DMS79 (cell line): ENCODE measurements around the gene HES4.
"Not testable (repeated sequence)": the region's sequence is repeated elsewhere in the genome, so short reads cannot be mapped to it uniquely, and the experiment has no call there.

Experiments used
- DNase-seq: peaks from one replicate; lab custom pipeline; 2025; lab: John Stamatoyannopoulos, UW

The HES4 gene

GRCh38 chr1:1033009-1033587, 33.2 kb upstream of the HES4 start:
- DNase-seq, result peak; percentile 89

DNA sequence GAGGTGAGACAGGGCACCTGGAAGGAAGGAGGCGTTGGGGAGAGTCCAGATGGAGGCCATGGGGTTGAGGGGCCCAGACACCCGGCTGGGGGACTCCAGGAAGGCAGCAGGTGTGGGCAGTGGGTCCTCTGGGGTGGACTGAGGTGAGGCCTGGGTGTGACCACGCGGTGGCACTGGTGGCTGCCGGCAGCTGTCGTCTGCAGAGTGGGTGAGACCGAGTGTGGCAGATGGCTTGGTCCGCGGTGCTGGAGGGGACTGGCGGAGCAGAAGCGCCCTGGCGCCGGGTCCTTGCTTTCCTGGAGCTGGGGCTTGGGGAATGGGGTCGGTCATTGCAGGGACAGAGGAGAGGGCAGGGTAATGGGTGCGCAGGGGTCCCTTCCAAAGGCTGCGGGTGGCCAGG, 32.5 kb upstream of the HES4 start:
- no peak for DNase-seq

DNA sequence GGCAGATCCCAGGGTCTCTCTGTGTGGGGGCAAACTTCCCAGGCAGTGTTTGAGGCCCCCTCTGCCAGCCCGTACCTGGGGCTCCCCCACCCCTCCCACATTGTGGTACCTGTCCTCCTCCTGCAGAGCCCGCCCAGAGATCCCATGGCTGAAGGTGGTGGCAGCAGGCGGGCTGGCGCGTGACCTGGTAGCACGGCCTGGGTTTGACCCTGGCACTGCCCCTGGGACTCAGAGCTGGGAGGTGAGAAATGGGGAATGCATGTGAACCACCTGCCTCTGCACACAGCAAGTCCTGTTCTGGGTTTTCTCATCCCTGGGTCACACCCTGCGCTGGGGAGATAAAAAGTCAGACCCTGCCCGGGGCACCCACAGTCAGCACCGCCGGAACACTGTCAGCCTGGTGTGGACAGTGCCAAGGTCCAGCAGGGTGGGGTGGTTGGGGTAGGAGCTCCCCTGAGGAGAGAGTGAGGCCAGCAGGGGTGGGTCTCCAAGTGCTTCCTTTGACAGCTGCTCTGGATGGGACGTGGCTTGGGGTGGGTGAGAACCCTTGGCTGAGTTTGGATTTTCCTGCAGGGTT, 31.9 kb upstream of the HES4 start:
- no peak for DNase-seq

DNA sequence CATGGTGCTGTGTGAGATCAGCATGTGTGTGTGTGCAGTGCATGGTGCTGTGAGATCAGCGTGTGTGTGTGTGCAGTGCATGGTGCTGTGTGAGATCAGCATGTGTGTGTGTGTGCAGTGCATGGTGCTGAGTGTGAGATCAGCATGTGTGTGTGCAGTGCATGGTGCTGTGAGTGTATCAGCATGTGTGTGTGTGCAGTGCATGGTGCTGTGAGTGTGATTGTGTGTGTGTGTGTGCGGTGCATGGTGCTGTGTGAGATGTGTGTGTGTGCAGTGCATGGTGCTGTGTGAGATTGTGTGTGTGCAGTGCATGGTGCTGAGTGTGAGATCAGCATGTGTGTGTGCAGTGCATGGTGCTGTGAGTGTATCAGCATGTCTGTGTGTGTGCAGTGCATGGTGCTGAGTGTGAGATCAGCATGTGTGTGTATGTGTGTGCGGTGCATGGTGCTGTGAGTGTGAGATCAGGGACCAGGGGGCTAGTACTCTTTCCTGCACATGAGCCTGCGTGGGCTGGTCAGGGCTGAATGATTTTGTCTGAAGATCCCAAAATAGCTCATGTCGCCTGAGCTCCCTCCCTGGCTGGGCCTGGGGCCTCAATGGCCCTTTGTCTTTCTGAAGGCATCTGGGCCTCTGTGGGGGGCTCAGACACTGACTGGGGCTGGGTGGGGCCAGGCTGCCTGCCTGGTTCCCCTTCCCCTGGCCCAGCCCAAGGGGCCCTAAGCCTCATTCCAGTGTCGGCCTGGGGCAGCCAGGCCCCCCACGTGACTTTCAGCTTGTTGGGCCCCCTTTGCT, 31.2 kb upstream of the HES4 start:
- DNase-seq, result not testable (repeated sequence)

GRCh38 chr1:1027791-1028190, 27.9 kb upstream of the HES4 start:
- DNase-seq, result no peak

- no peak for DNase-seq
These were observed 26.9 kb upstream of the HES4 start for GRCh38 chr1:1026599-1027413.

DNA sequence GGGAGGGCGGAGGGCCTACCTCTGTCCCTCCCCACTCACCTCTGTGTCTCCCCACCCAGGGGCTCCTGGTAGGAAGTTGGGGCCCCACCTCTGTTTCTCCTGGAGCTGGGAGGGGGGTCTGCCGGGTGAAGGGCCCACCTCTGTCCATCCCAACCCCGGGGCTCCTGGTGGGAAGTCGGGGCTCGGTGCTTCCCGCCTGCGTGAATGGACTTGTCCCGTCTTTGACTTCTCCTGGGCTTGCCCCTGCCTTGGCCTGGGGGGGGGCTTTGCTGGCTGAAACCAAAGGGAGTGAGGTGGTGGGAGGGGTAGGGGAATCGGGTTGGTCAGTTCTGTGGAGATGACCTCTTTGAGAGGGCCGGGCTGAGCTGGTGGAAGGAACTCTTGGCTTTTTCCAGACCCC, 25.8 kb upstream of the HES4 start:
- DNase-seq, result no peak

GRCh38 chr1:1024771-1025699, 25.1 kb upstream of the HES4 start:
- DNase-seq, result no peak

DNA sequence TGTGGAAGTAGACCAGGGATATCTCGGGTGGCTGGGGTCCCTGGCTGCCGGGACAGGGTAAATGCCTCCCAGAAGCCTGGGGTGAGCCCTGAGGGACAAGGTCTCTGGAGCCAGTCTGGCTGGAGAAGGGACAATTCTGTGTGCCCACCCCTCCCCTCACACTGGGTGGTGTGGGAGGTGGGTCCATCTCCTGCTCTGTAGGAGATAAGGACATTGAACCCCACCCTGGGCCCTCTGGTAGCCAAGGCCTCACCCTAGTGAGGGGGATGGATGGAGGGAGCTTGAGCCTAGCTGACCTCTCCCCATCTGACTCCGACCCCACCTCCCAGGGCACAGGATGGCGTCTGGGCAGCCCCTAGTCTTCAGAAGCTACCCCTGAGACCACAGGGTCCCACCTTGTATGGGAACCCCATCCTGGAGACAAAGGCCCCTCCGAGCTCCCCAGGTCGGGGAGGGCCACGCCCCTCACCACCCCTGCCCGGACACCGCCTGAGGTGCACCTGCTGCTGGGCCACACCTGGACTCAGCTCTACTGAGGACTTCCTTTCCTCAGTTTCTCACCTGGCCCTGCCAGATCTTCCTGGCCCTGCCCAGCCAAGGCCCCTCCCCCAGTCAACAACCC, 24.4 kb upstream of the HES4 start:
- no peak for DNase-seq

DNA sequence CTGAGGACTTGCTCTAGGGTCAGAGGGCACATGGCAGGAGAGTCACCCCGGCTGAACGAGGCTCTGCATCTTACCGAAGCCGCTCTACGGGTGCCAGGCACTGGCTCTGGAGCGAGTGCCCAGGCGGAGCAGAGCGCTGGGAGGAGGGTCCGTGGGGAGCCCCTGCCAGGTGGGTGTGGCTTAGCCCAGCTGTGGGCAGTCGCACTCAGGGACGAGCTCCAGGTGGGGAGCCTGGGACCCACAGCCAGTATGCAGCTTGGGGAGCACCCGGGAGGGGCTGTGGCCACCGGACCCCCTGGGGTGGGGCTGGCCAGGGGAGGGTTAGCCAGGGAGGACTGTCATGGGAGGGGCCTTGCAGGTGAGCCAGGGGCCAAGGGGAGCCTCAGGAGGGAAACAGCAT, 23.8 kb upstream of the HES4 start:
- no peak for DNase-seq

DNA sequence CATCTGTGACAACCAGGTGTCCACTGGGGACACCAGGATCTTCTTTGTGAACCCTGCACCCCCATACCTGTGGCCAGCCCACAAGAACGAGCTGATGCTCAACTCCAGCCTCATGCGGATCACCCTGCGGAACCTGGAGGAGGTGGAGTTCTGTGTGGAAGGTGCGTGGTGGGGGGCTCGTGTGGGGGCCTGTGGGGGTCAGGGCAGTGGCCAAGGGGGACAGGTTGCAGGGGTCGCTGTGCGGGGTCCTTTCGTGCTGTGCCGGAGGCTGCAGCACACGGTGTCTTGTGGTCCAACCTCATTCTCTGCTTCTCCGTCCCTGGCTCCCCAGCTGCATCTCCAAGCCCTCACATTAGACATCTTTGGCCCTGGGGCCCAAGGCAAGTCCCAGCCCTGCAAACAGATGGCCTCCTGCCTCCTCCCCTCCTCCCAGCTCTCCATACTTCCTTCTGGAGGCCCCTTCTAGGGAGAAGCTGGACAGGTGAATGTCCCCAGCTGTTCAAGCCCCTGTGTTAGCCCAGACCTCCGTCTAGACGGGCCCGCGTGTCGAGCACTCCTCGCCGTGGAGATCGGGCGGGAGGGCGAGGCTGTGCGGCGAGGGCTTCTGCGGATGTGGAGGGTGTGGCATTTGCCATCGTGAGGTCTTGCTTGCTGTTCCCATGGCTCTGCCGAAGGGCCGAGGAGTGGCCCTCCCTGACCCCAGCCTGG, 22.6 kb upstream of the HES4 start:
- DNase-seq, result no peak

DNA sequence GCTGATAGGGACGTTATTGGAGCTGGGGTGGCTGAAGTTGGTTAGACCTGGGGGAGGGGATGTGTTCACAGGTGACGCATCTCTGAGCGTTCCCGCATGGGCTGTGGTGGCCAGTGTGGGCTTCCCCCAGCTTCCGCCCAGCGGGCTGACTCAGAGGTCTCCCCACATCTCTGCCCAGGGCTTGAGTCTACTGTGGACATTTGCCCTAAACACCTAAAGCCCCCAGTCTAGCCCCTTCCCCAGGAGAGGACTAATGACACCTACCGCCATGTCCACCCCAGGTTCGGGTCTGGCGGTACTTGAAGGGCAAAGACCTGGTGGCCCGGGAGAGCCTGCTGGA, 22.0 kb upstream of the HES4 start:
- no peak for DNase-seq

- DNase-seq, result peak; percentile 37
These were observed 21.4 kb upstream of the HES4 start for GRCh38 chr1:1021010-1021919.

DNA sequence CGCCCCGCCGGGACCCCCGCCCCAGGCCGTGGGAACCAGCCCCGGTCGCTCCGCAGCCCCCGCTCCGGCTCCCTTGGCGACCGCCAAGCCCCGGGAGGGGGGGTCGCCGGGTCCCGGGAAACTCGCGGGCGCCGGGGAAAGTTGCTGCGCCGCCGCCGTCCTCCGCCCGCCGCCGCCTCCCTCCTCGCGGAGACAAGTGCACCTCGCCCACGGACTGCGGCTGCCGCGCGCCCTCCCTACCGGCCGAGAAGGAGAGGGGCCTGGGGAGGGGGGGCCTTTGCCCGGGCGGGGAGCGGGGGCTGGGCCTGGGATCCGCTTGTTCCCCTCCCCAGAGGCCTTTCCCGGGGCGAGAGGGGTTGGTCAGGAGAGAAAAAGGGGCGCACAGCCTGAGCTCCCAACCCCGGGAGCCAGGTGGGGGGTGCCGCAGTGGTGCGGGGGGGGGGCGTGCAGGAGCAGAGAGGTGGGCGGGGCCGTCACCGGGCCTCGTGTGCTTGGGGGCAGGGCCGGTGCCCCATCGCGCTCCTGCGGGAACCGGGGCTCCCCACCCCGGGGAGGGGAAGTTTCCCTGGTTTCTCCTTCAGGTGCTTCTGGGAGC, 20.6 kb upstream of the HES4 start:
- peak; percentile 33 for DNase-seq

DNA sequence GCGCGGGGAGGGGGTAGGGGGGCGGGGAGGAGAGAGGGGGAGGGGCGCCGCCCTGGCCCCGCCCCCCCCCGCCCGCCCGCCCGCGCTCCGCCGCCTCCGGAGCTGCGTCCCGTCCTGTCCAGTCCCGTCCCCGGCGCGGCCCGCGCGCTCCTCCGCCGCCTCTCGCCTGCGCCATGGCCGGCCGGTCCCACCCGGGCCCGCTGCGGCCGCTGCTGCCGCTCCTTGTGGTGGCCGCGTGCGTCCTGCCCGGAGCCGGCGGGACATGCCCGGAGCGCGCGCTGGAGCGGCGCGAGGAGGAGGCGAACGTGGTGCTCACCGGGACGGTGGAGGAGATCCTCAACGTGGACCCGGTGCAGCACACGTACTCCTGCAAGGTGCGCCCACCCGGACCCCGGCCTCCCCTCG, 20.1 kb upstream of the HES4 start, which contains the start of gene AGRN:
TSS of gene AGRN (plus strand) at position 121 of the 405 bp plus-strand sequence. CDS start at position 174, 53 bp downstream.
- DNase-seq, result no peak

- DNase-seq, result peak; percentile 30
These were observed 19.5 kb upstream of the HES4 start for GRCh38 chr1:1019122-1019999.

DNA sequence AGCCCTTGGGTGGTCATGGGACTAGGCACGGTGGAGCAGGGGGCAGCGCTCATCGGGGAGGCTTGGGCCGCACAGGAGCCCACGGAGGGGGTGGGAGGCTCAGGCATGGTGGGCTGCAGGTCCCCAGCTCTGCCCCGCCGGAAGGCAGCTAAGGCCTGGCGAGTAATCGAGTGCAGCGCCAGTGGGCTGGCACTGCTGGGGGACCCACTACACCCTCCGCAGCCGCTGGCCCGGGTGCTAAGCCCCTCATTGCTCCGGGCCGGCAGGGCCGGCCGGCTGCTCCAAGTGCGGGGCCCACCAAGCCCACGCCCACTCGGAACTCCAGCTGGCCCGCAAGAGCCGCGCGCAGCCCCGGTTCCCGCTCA, 18.4 kb upstream of the HES4 start:
- DNase-seq, result not testable (repeated sequence)
